H1 (cell line): ENCODE results near the gene LRBA. TPM values are rescaled to one million over a fixed set of nuclear protein-coding genes. Genes with fewer than 3 reads are reported as not detected.
A peak's percentile ranks its signal among the peaks of the same experiment; 100 is the strongest.

Source experiments
- CTCF ChIA-PET: fragments of 300-600 bp; sonication (Branson Sonifier 250); formaldehyde crosslinking; loops from one replicate; lab custom pipeline; 2021; ENCODE audit not compliant: partially characterized antibody; lab: Charles Lee
- POLR2A ChIA-PET: fragments of 300-600 bp; sonication (Branson Sonifier 250); formaldehyde crosslinking; loops from one replicate; lab custom pipeline; 2021; ENCODE audit warnings: inconsistent platforms; ENCODE audit not compliant: partially characterized antibody; lab: Charles Lee
- DNase-seq, 2 experiments: peaks; one replicate each; pipeline versions ENCODE4 v3.0.0 to v3.0.0-alpha.2; 2010 to 2022; ENCODE audit warnings: low spot score in 2 of 2, low read depth in 1 of 2, mixed read lengths in 1 of 2
- FAIRE-seq: peaks from 2 replicates; lab custom pipeline; 2011; peaks lifted over from hg19 to GRCh38; lab: Jason Lieb, UNC
- H2AFZ ChIP-seq: 2 replicates; pipeline ENCODE4 v1.8.1; 2012; ENCODE audit warnings: low read length, inconsistent platforms
- H2AK5ac ChIP-seq: 2 replicates; pipeline ENCODE4 v1.6.1; 2013; ENCODE audit warnings: low read depth, low read length
- H2BK120ac ChIP-seq: replicated peaks from 2 replicates; pipeline ENCODE3; 2013; ENCODE audit warnings: low read depth, low read length, inconsistent platforms
- H2BK12ac ChIP-seq: 2 replicates; pipeline ENCODE4 v1.6.1; 2013; ENCODE audit warnings: low read depth, low read length
- H2BK15ac ChIP-seq: 2 replicates; pipeline ENCODE4 v1.6.1; 2013; ENCODE audit warnings: low read length
- H2BK20ac ChIP-seq: 2 replicates; pipeline ENCODE4 v1.6.1; 2013; ENCODE audit warnings: low read length
- H2BK5ac ChIP-seq: 2 replicates; pipeline ENCODE4 v1.6.1; 2013; ENCODE audit warnings: low read depth, low read length
- H3K14ac ChIP-seq: 2 replicates; pipeline ENCODE4 v1.6.1; 2013; ENCODE audit warnings: inconsistent platforms; ENCODE audit not compliant: insufficient read length
- H3K18ac ChIP-seq: 2 replicates; pipeline ENCODE4 v1.6.1; 2013; ENCODE audit warnings: low read length; ENCODE audit errors: extremely low read depth
- H3K23ac ChIP-seq: 2 replicates; pipeline ENCODE4 v1.6.1; 2013; ENCODE audit warnings: inconsistent platforms; ENCODE audit not compliant: insufficient read length
- H3K23me2 ChIP-seq: 2 replicates; pipeline ENCODE4 v1.6.1; 2013; ENCODE audit warnings: low read depth, low read length
- H3K27ac ChIP-seq: 2 replicates; pipeline ENCODE4 v1.6.1; 2011; ENCODE audit warnings: low read depth, low read length, inconsistent platforms
- H3K27me3 ChIP-seq, 4 experiments: replicated peaks in 1 of 4; 1 replicate in 1 of 4; 2 replicates in 3 of 4; pipeline versions ENCODE4 v1.6.1 to v1.8.1; 2011 to 2013; ENCODE audit warnings: low read length in 3 of 4, mild to moderate bottlenecking in 3 of 4, inconsistent platforms in 2 of 4, mixed read lengths in 2 of 4, moderate library complexity in 1 of 4; ENCODE audit not compliant: control insufficient read depth in 3 of 4, insufficient read depth in 3 of 4; ENCODE audit errors: extremely low read depth in 1 of 4
- H3K36me3 ChIP-seq, 4 experiments: 2 replicates each; pipeline versions ENCODE4 v1.6.1 to v1.8.1; 2011 to 2013; ENCODE audit warnings: mild to moderate bottlenecking in 4 of 4, low read length in 3 of 4, moderate library complexity in 2 of 4, control low read depth in 1 of 4, inconsistent platforms in 1 of 4; ENCODE audit not compliant: insufficient read depth in 4 of 4, control insufficient read depth in 2 of 4
- H3K4ac ChIP-seq: replicated peaks from 2 replicates; pipeline ENCODE3; 2013; ENCODE audit warnings: low read length, low read depth, mixed read lengths, inconsistent platforms; ENCODE audit not compliant: insufficient read length
- H3K4me1 ChIP-seq, 4 experiments: replicated peaks in 1 of 4; 1 replicate in 1 of 4; 2 replicates in 3 of 4; pipeline versions ENCODE4 v1.6.1 to v1.8.1; 2011 to 2013; ENCODE audit warnings: low read length in 3 of 4, inconsistent platforms in 2 of 4, mixed read lengths in 1 of 4; ENCODE audit not compliant: insufficient read depth in 4 of 4, control insufficient read depth in 3 of 4
- H3K4me2 ChIP-seq, 2 experiments: 2 replicates each; pipeline versions ENCODE4 v1.6.1 to v1.8.1; 2011 to 2013; ENCODE audit warnings: low read depth in 2 of 2, low read length in 2 of 2, control low read depth in 1 of 2, inconsistent platforms in 1 of 2, mild to moderate bottlenecking in 1 of 2; ENCODE audit not compliant: insufficient read depth in 1 of 2
- H3K4me3 ChIP-seq, 4 experiments: fragments of 200-600, 300-600 bp in 1 of 4; sonication (generic), shearing (Covaris generic), sonication (Bioruptor Twin) in 1 of 4; 2 replicates each; pipeline versions ENCODE4 v1.5.1 to v1.8.1; 2011 to 2016; ENCODE audit warnings: low read length in 4 of 4, low read depth in 3 of 4, control low read depth in 2 of 4, inconsistent platforms in 2 of 4, mild to moderate bottlenecking in 2 of 4, mixed read lengths in 1 of 4, moderate library complexity in 1 of 4; ENCODE audit not compliant: insufficient read depth in 2 of 4; ENCODE audit errors: extremely low read depth in 1 of 4
- H3K56ac ChIP-seq: replicated peaks from 2 replicates; pipeline ENCODE3; 2013; ENCODE audit warnings: low read depth, mild to moderate bottlenecking, mixed read lengths, low read length, inconsistent platforms; ENCODE audit not compliant: insufficient read length
- H3K79me1 ChIP-seq: 2 replicates; pipeline ENCODE4 v1.6.1; 2013; ENCODE audit warnings: low read depth, low read length, control low read depth
- H3K79me2 ChIP-seq, 2 experiments: 2 replicates each; pipeline versions ENCODE4 v1.6.1 to v1.8.1; 2012 to 2013; ENCODE audit warnings: low read length in 2 of 2, mild to moderate bottlenecking in 2 of 2, inconsistent platforms in 1 of 2; ENCODE audit not compliant: insufficient read depth in 2 of 2, control insufficient read depth in 1 of 2
- H3K9ac ChIP-seq, 4 experiments: replicated peaks in 1 of 4; 1 replicate in 1 of 4; 2 replicates in 3 of 4; pipeline versions ENCODE4 v1.6.1 to v1.8.1; 2011 to 2013; ENCODE audit warnings: low read depth in 3 of 4, low read length in 3 of 4, control low read depth in 2 of 4, mild to moderate bottlenecking in 2 of 4, moderate library complexity in 2 of 4, inconsistent platforms in 1 of 4; ENCODE audit errors: extremely low read depth in 1 of 4
- H3K9me3 ChIP-seq, 2 experiments: 2 replicates each; pipeline versions ENCODE4 v1.6.1 to v1.8.1; 2012 to 2013; ENCODE audit warnings: mild to moderate bottlenecking in 2 of 2, moderate library complexity in 2 of 2, control low read depth in 1 of 2, inconsistent platforms in 1 of 2, low read depth in 1 of 2, low read length in 1 of 2, mixed read lengths in 1 of 2; ENCODE audit not compliant: insufficient read depth in 2 of 2
- H4K20me1 ChIP-seq, 2 experiments: replicated peaks in 1 of 2; 2 replicates each; pipeline versions ENCODE3 to v1.8.1; 2011 to 2013; ENCODE audit warnings: inconsistent platforms in 2 of 2, low read length in 2 of 2, mild to moderate bottlenecking in 1 of 2; ENCODE audit not compliant: insufficient read depth in 2 of 2, control insufficient read depth in 1 of 2
- H4K5ac ChIP-seq: 2 replicates; pipeline ENCODE4 v1.6.1; 2013; ENCODE audit warnings: low read length, low read depth, mixed read lengths, inconsistent platforms; ENCODE audit not compliant: insufficient read length
- H4K8ac ChIP-seq: 2 replicates; pipeline ENCODE4 v1.8.0; 2013; ENCODE audit warnings: mild to moderate bottlenecking, moderate library complexity, low read length, inconsistent platforms; ENCODE audit not compliant: insufficient read depth; ENCODE audit errors: extremely low read depth
- H4K91ac ChIP-seq: replicated peaks from 2 replicates; pipeline ENCODE3; 2013; ENCODE audit warnings: low read length, mixed read lengths, inconsistent platforms; ENCODE audit not compliant: insufficient read length
- CTCF ChIP-seq, 3 experiments: IDR thresholded peaks; 1 replicate in 2 of 3; 2 replicates in 1 of 3; pipeline versions ENCODE4 v1.5.1 to v1.6.1; 2011; ENCODE audit warnings: low read length in 3 of 3, mild to moderate bottlenecking in 3 of 3, inconsistent platforms in 2 of 3, low read depth in 1 of 3, moderate library complexity in 1 of 3; ENCODE audit not compliant: insufficient read depth in 1 of 3; ENCODE audit errors: control extremely low read depth in 1 of 3
- RAD21 ChIP-seq, 2 experiments: IDR thresholded peaks in 1 of 2; conservative IDR thresholded peaks in 1 of 2; 2 replicates each; pipeline ENCODE4 v1.6.1; 2011; ENCODE audit warnings: low read depth in 2 of 2, low read length in 2 of 2, improper control_type of control experiment in 1 of 2, inconsistent platforms in 1 of 2, mild to moderate bottlenecking in 1 of 2, moderate library complexity in 1 of 2
- SP4 ChIP-seq: IDR thresholded peaks from 2 replicates; pipeline ENCODE4 v1.6.1; 2012; ENCODE audit warnings: low read length, inconsistent platforms
- WGBS, 2 experiments: shearing (Covaris generic) in 1 of 2; methylation state at CpG; one replicate each; pipeline versions ENCODE4 v1.1.6 to v1.1.7; 2013 to 2015; ENCODE audit warnings: low lambda C conversion rate in 2 of 2, mixed read lengths in 2 of 2, inconsistent platforms in 1 of 2, low coverage in 1 of 2, missing lambda C conversion rate in 1 of 2; ENCODE audit not compliant: insufficient replicate concordance in 2 of 2, insufficient coverage in 1 of 2, insufficient read length in 1 of 2; ENCODE audit errors: extremely low coverage in 1 of 2, missing lambda C conversion rate in 1 of 2; 5-methylcytosine and 5-hydroxymethylcytosine counted together
- polyA plus RNA-seq, 7 experiments: library from polyadenylated mRNA; depleted of rRNA in 3 of 7; stranded (reverse) in 5 of 7; unstranded in 2 of 7; fragments of >200 nt in 5 of 7; fragments of 200-250 nt in 2 of 7; gene quantifications; 1 replicate in 5 of 7; 2 replicates in 1 of 7; 4 replicates in 1 of 7; pipeline versions ENCODE4 v1.2.1 to v1.2.3, GENCODE V29; 2011 to 2013; ENCODE audit warnings: missing spikeins in 2 of 7, mixed read lengths in 2 of 7
- total RNA-seq: library from RNA; stranded (reverse); fragmentation: NEBNext Ultra II Directional; extraction: Animal tissue kit (Norgen Biotek cat#: 25700); gene quantifications from 2 replicates; pipeline ENCODE4 v1.2.1, GENCODE V29; 2021
- TF ChIP-seq, protein P1 (sequence below): IDR thresholded peaks from 2 replicates; pipeline ENCODE4 v1.6.1; 2012; ENCODE audit warnings: low read length, inconsistent platforms

Gene LRBA
- total and polyA plus RNA-seq, 2 of the 8 experiments (the other 6 are each of a cell fraction or from before 2014, with no cell fraction given) = 54.6 to 83.2 TPM

- FAIRE-seq = no peak
- H2BK15ac ChIP-seq = no peak overlapping the region
- H3K4me3 ChIP-seq = no peak overlapping the region
- H4K5ac ChIP-seq = no peak overlapping the region
- no peak overlapping the region for H3K4me2 ChIP-seq
- no peak overlapping the region for H3K9ac ChIP-seq
- CTCF ChIA-PET = interaction anchor here (0.9 to 2.6 kb wide), 4 partner anchors 25 to 198 kb away, joined by 3 to 6 read pairs (median 3); no protein-coding TSS in a partner anchor
- no peaks in the 10 kb centered on the region for H4K20me1 ChIP-seq
- no peak overlapping the region for H4K91ac ChIP-seq
- H2BK20ac ChIP-seq = no peak overlapping the region
- no peak overlapping the region for H2AK5ac ChIP-seq
- no peaks in the 10 kb centered on the region for H3K4me1 ChIP-seq
- H3K9me3 ChIP-seq = no peaks in the 10 kb centered on the region
- no peak overlapping the region for H3K14ac ChIP-seq
- H3K23me2 ChIP-seq = peaks cover 3% of the 10 kb centered on the region; the same call in 1 of the 2 replicates
- no peaks in the 10 kb centered on the region for H3K27me3 ChIP-seq
- H2BK120ac ChIP-seq = no peak overlapping the region
- no peak overlapping the region for H3K23ac ChIP-seq
- POLR2A ChIA-PET = no interaction called here
- no peaks in the 10 kb centered on the region for H3K79me2 ChIP-seq
- no peak overlapping the region for H3K27ac ChIP-seq
- H3K36me3 ChIP-seq = no peaks in the 10 kb centered on the region
- H2BK5ac ChIP-seq = no peak overlapping the region
- WGBS, 2 experiments = 82% methylated on average over 2 of the region's 2 CpGs; no CpG with 5 or more reads in 1 of the 2 experiments
- H3K18ac ChIP-seq = no peak overlapping the region
- no peak overlapping the region for H2BK12ac ChIP-seq
- H3K4ac ChIP-seq = no peak overlapping the region
- H3K56ac ChIP-seq = no peak overlapping the region
- DNase-seq = no peak
- no peak overlapping the region for H4K8ac ChIP-seq
- no peak overlapping the region for H2AFZ ChIP-seq
- TF ChIP-seq CTCF (IDR thresholded peaks at IDR 0.05; ENCODE audit: control extremely low read depth in 1 of 3, insufficient read depth in 1 of 3, low read depth in 1 of 3, low read length in 3 of 3) (peak in 1 of 3 experiments; percentile 17; a peak in 1 of 4 replicates), SP4 (no peak), RAD21 (IDR thresholded peaks at IDR 0.05 in 1 of 2, conservative IDR thresholded peaks at IDR 0.05 in 1 of 2; ENCODE audit: low read depth in 2 of 2, low read length in 2 of 2) (peak in 1 of 2 experiments; percentile 14; a peak in 1 of 4 replicates)
- TF ChIP-seq, protein P1, sequence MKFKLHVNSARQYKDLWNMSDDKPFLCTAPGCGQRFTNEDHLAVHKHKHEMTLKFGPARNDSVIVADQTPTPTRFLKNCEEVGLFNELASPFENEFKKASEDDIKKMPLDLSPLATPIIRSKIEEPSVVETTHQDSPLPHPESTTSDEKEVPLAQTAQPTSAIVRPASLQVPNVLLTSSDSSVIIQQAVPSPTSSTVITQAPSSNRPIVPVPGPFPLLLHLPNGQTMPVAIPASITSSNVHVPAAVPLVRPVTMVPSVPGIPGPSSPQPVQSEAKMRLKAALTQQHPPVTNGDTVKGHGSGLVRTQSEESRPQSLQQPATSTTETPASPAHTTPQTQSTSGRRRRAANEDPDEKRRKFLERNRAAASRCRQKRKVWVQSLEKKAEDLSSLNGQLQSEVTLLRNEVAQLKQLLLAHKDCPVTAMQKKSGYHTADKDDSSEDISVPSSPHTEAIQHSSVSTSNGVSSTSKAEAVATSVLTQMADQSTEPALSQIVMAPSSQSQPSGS = no peak
- TF ChIP-seq, all 59 proteins: peak for 2
- H3K79me1 ChIP-seq = no peaks in the 10 kb centered on the region
Measured at GRCh38 chr4:150668824-150669223, 346.3 kb downstream of the LRBA start.
